ENCODE data around the gene JCAD.

JCAD gene

GRCh38 chr10:30073045-30073766, 13.8 kb upstream of the JCAD start:
- in situ Hi-C loops (cut with HindIII; ENCODE audit: low sequenced_read_pairs): no loop called here

GRCh38 chr10:30072068-30072467, 12.7 kb upstream of the JCAD start:
- in situ Hi-C loops (cut with HindIII; ENCODE audit: low sequenced_read_pairs): no loop called here

GRCh38 chr10:30070001-30070685, 10.8 kb upstream of the JCAD start:
- in situ Hi-C loops (cut with HindIII; ENCODE audit: low sequenced_read_pairs): no loop called here

GRCh38 chr10:30068492-30069223, 9.3 kb upstream of the JCAD start:
- in situ Hi-C loops (cut with HindIII; ENCODE audit: low sequenced_read_pairs): no loop called here

- in situ Hi-C loops (cut with HindIII; ENCODE audit: low sequenced_read_pairs): no loop called here
These were observed 3.7 kb upstream of the JCAD start for GRCh38 chr10:30063099-30063498.

GRCh38 chr10:30062582-30062981, 3.2 kb upstream of the JCAD start:
- in situ Hi-C loops (cut with HindIII; ENCODE audit: low sequenced_read_pairs): no loop called here

GRCh38 chr10:30062090-30062489, 2.7 kb upstream of the JCAD start:
- in situ Hi-C loops (cut with HindIII; ENCODE audit: low sequenced_read_pairs): no loop called here

- in situ Hi-C loops (cut with HindIII; ENCODE audit: low sequenced_read_pairs): no loop called here
These were observed 735 bp downstream of the JCAD start for GRCh38 chr10:30058570-30059132.

GRCh38 chr10:30057894-30058556, 1.4 kb downstream of the JCAD start:
- in situ Hi-C loops (cut with HindIII; ENCODE audit: low sequenced_read_pairs): no loop called here

GRCh38 chr10:30057421-30057841, 2.0 kb downstream of the JCAD start:
- in situ Hi-C loops (cut with HindIII; ENCODE audit: low sequenced_read_pairs): no loop called here

- in situ Hi-C loops (cut with HindIII; ENCODE audit: low sequenced_read_pairs): no loop called here
These were observed 2.5 kb downstream of the JCAD start for GRCh38 chr10:30056767-30057355.

- in situ Hi-C loops (cut with HindIII; ENCODE audit: low sequenced_read_pairs): no loop called here
These were observed 3.1 kb downstream of the JCAD start for GRCh38 chr10:30056281-30056680.

GRCh38 chr10:30055226-30055662, 4.1 kb downstream of the JCAD start:
- in situ Hi-C loops (cut with HindIII; ENCODE audit: low sequenced_read_pairs): no loop called here

GRCh38 chr10:30052062-30052461, 7.3 kb downstream of the JCAD start:
- in situ Hi-C loops (cut with HindIII; ENCODE audit: low sequenced_read_pairs): no loop called here

- in situ Hi-C loops (cut with HindIII; ENCODE audit: low sequenced_read_pairs): no loop called here
These were observed 8.2 kb downstream of the JCAD start for GRCh38 chr10:30051220-30051619.

GRCh38 chr10:30050411-30050810, 9.0 kb downstream of the JCAD start:
- in situ Hi-C loops (cut with HindIII; ENCODE audit: low sequenced_read_pairs): no loop called here

GRCh38 chr10:30048768-30049517, 10.4 kb downstream of the JCAD start:
- in situ Hi-C loops (cut with HindIII; ENCODE audit: low sequenced_read_pairs): no loop called here

- in situ Hi-C loops (cut with HindIII; ENCODE audit: low sequenced_read_pairs): no loop called here
These were observed 11.4 kb downstream of the JCAD start for GRCh38 chr10:30047924-30048531.

GRCh38 chr10:30047430-30047829, 12.0 kb downstream of the JCAD start:
- in situ Hi-C loops (cut with HindIII; ENCODE audit: low sequenced_read_pairs): no loop called here
